H1 (cell line): ENCODE data around the gene MAML1. TPM values are rescaled to one million over a fixed set of nuclear protein-coding genes. Genes with fewer than 3 reads are reported as not detected.
A peak's percentile ranks its signal among the peaks of the same experiment; 100 is the strongest.

Source experiments
- CTCF ChIA-PET: fragments of 300-600 bp; sonication (Branson Sonifier 250); formaldehyde crosslinking; loops from one replicate; lab custom pipeline; 2021; ENCODE audit not compliant: partially characterized antibody; lab: Charles Lee
- POLR2A ChIA-PET: fragments of 300-600 bp; sonication (Branson Sonifier 250); formaldehyde crosslinking; loops from one replicate; lab custom pipeline; 2021; ENCODE audit warnings: inconsistent platforms; ENCODE audit not compliant: partially characterized antibody; lab: Charles Lee
- DNase-seq, 2 experiments: peaks; one replicate each; pipeline versions ENCODE4 v3.0.0 to v3.0.0-alpha.2; 2010 to 2022; ENCODE audit warnings: low spot score in 2 of 2, low read depth in 1 of 2, mixed read lengths in 1 of 2
- FAIRE-seq: peaks from 2 replicates; lab custom pipeline; 2011; peaks lifted over from hg19 to GRCh38; lab: Jason Lieb, UNC
- H2AFZ ChIP-seq: 2 replicates; pipeline ENCODE4 v1.8.1; 2012; ENCODE audit warnings: low read length, inconsistent platforms
- H2AK5ac ChIP-seq: 2 replicates; pipeline ENCODE4 v1.6.1; 2013; ENCODE audit warnings: low read depth, low read length
- H2BK120ac ChIP-seq: replicated peaks from 2 replicates; pipeline ENCODE3; 2013; ENCODE audit warnings: low read depth, low read length, inconsistent platforms
- H2BK12ac ChIP-seq: 2 replicates; pipeline ENCODE4 v1.6.1; 2013; ENCODE audit warnings: low read depth, low read length
- H2BK15ac ChIP-seq: 2 replicates; pipeline ENCODE4 v1.6.1; 2013; ENCODE audit warnings: low read length
- H2BK20ac ChIP-seq: 2 replicates; pipeline ENCODE4 v1.6.1; 2013; ENCODE audit warnings: low read length
- H2BK5ac ChIP-seq: 2 replicates; pipeline ENCODE4 v1.6.1; 2013; ENCODE audit warnings: low read depth, low read length
- H3K14ac ChIP-seq: 2 replicates; pipeline ENCODE4 v1.6.1; 2013; ENCODE audit warnings: inconsistent platforms; ENCODE audit not compliant: insufficient read length
- H3K18ac ChIP-seq: 2 replicates; pipeline ENCODE4 v1.6.1; 2013; ENCODE audit warnings: low read length; ENCODE audit errors: extremely low read depth
- H3K23ac ChIP-seq: 2 replicates; pipeline ENCODE4 v1.6.1; 2013; ENCODE audit warnings: inconsistent platforms; ENCODE audit not compliant: insufficient read length
- H3K23me2 ChIP-seq: 2 replicates; pipeline ENCODE4 v1.6.1; 2013; ENCODE audit warnings: low read depth, low read length
- H3K27ac ChIP-seq: 2 replicates; pipeline ENCODE4 v1.6.1; 2011; ENCODE audit warnings: low read depth, low read length, inconsistent platforms
- H3K27me3 ChIP-seq, 4 experiments: replicated peaks in 1 of 4; 1 replicate in 1 of 4; 2 replicates in 3 of 4; pipeline versions ENCODE4 v1.6.1 to v1.8.1; 2011 to 2013; ENCODE audit warnings: low read length in 3 of 4, mild to moderate bottlenecking in 3 of 4, inconsistent platforms in 2 of 4, mixed read lengths in 2 of 4, moderate library complexity in 1 of 4; ENCODE audit not compliant: control insufficient read depth in 3 of 4, insufficient read depth in 3 of 4; ENCODE audit errors: extremely low read depth in 1 of 4
- H3K36me3 ChIP-seq, 4 experiments: 2 replicates each; pipeline versions ENCODE4 v1.6.1 to v1.8.1; 2011 to 2013; ENCODE audit warnings: mild to moderate bottlenecking in 4 of 4, low read length in 3 of 4, moderate library complexity in 2 of 4, control low read depth in 1 of 4, inconsistent platforms in 1 of 4; ENCODE audit not compliant: insufficient read depth in 4 of 4, control insufficient read depth in 2 of 4
- H3K4ac ChIP-seq: replicated peaks from 2 replicates; pipeline ENCODE3; 2013; ENCODE audit warnings: low read length, low read depth, mixed read lengths, inconsistent platforms; ENCODE audit not compliant: insufficient read length
- H3K4me1 ChIP-seq, 4 experiments: replicated peaks in 1 of 4; 1 replicate in 1 of 4; 2 replicates in 3 of 4; pipeline versions ENCODE4 v1.6.1 to v1.8.1; 2011 to 2013; ENCODE audit warnings: low read length in 3 of 4, inconsistent platforms in 2 of 4, mixed read lengths in 1 of 4; ENCODE audit not compliant: insufficient read depth in 4 of 4, control insufficient read depth in 3 of 4
- H3K4me2 ChIP-seq, 2 experiments: 2 replicates each; pipeline versions ENCODE4 v1.6.1 to v1.8.1; 2011 to 2013; ENCODE audit warnings: low read depth in 2 of 2, low read length in 2 of 2, control low read depth in 1 of 2, inconsistent platforms in 1 of 2, mild to moderate bottlenecking in 1 of 2; ENCODE audit not compliant: insufficient read depth in 1 of 2
- H3K4me3 ChIP-seq, 4 experiments: fragments of 200-600, 300-600 bp in 1 of 4; sonication (generic), shearing (Covaris generic), sonication (Bioruptor Twin) in 1 of 4; 2 replicates each; pipeline versions ENCODE4 v1.5.1 to v1.8.1; 2011 to 2016; ENCODE audit warnings: low read length in 4 of 4, low read depth in 3 of 4, control low read depth in 2 of 4, inconsistent platforms in 2 of 4, mild to moderate bottlenecking in 2 of 4, mixed read lengths in 1 of 4, moderate library complexity in 1 of 4; ENCODE audit not compliant: insufficient read depth in 2 of 4; ENCODE audit errors: extremely low read depth in 1 of 4
- H3K56ac ChIP-seq: replicated peaks from 2 replicates; pipeline ENCODE3; 2013; ENCODE audit warnings: low read depth, mild to moderate bottlenecking, mixed read lengths, low read length, inconsistent platforms; ENCODE audit not compliant: insufficient read length
- H3K79me1 ChIP-seq: 2 replicates; pipeline ENCODE4 v1.6.1; 2013; ENCODE audit warnings: low read depth, low read length, control low read depth
- H3K79me2 ChIP-seq, 2 experiments: 2 replicates each; pipeline versions ENCODE4 v1.6.1 to v1.8.1; 2012 to 2013; ENCODE audit warnings: low read length in 2 of 2, mild to moderate bottlenecking in 2 of 2, inconsistent platforms in 1 of 2; ENCODE audit not compliant: insufficient read depth in 2 of 2, control insufficient read depth in 1 of 2
- H3K9ac ChIP-seq, 4 experiments: replicated peaks in 1 of 4; 1 replicate in 1 of 4; 2 replicates in 3 of 4; pipeline versions ENCODE4 v1.6.1 to v1.8.1; 2011 to 2013; ENCODE audit warnings: low read depth in 3 of 4, low read length in 3 of 4, control low read depth in 2 of 4, mild to moderate bottlenecking in 2 of 4, moderate library complexity in 2 of 4, inconsistent platforms in 1 of 4; ENCODE audit errors: extremely low read depth in 1 of 4
- H3K9me3 ChIP-seq, 2 experiments: 2 replicates each; pipeline versions ENCODE4 v1.6.1 to v1.8.1; 2012 to 2013; ENCODE audit warnings: mild to moderate bottlenecking in 2 of 2, moderate library complexity in 2 of 2, control low read depth in 1 of 2, inconsistent platforms in 1 of 2, low read depth in 1 of 2, low read length in 1 of 2, mixed read lengths in 1 of 2; ENCODE audit not compliant: insufficient read depth in 2 of 2
- H4K20me1 ChIP-seq, 2 experiments: replicated peaks in 1 of 2; 2 replicates each; pipeline versions ENCODE3 to v1.8.1; 2011 to 2013; ENCODE audit warnings: inconsistent platforms in 2 of 2, low read length in 2 of 2, mild to moderate bottlenecking in 1 of 2; ENCODE audit not compliant: insufficient read depth in 2 of 2, control insufficient read depth in 1 of 2
- H4K5ac ChIP-seq: 2 replicates; pipeline ENCODE4 v1.6.1; 2013; ENCODE audit warnings: low read length, low read depth, mixed read lengths, inconsistent platforms; ENCODE audit not compliant: insufficient read length
- H4K8ac ChIP-seq: 2 replicates; pipeline ENCODE4 v1.8.0; 2013; ENCODE audit warnings: mild to moderate bottlenecking, moderate library complexity, low read length, inconsistent platforms; ENCODE audit not compliant: insufficient read depth; ENCODE audit errors: extremely low read depth
- H4K91ac ChIP-seq: replicated peaks from 2 replicates; pipeline ENCODE3; 2013; ENCODE audit warnings: low read length, mixed read lengths, inconsistent platforms; ENCODE audit not compliant: insufficient read length
- ASH2L ChIP-seq: fragments of 200-600, 300-600 bp; sonication (generic); IDR thresholded peaks from one replicate; pipeline ENCODE4 v1.7.1; 2017; ENCODE audit warnings: low read length
- BACH1 ChIP-seq: IDR thresholded peaks from 2 replicates; pipeline ENCODE4 v1.6.1; 2012; ENCODE audit warnings: low read length, improper control_type of control experiment
- BCL11A ChIP-seq, 2 experiments: IDR thresholded peaks; one replicate each; pipeline ENCODE4 v1.6.1; 2011; ENCODE audit warnings: low read depth in 2 of 2, low read length in 2 of 2, mild to moderate bottlenecking in 2 of 2
- BRCA1 ChIP-seq: IDR thresholded peaks from 2 replicates; pipeline ENCODE4 v1.6.1; 2012; ENCODE audit warnings: low read depth, low read length, improper control_type of control experiment
- CBX5 ChIP-seq: fragments of 300-800, 300-1000 bp; sonication (generic); IDR thresholded peaks from 2 replicates; pipeline ENCODE4 v1.7.1; 2016; ENCODE audit warnings: antibody characterized with exemption, low read length, low read depth
- FOSL1 ChIP-seq: IDR thresholded peaks from 2 replicates; pipeline ENCODE4 v1.6.1; 2011; ENCODE audit warnings: mild to moderate bottlenecking, low read depth, low read length, moderate library complexity; ENCODE audit not compliant: insufficient read depth
- JUN ChIP-seq: IDR thresholded peaks from 2 replicates; pipeline ENCODE4 v1.6.1; 2011; ENCODE audit warnings: low read depth, mild to moderate bottlenecking, improper control_type of control experiment, low read length
- KDM4A ChIP-seq: IDR thresholded peaks from one replicate; pipeline ENCODE4 v1.7.1; 2012; ENCODE audit warnings: low read depth, mild to moderate bottlenecking, moderate library complexity, low read length, inconsistent platforms; ENCODE audit not compliant: severe bottlenecking
- POU5F1 ChIP-seq: IDR thresholded peaks from 2 replicates; pipeline ENCODE4 v1.6.1; 2011; ENCODE audit warnings: low read depth, mild to moderate bottlenecking, low read length, moderate library complexity
- RFX5 ChIP-seq: IDR thresholded peaks from 2 replicates; pipeline ENCODE4 v1.6.1; 2011; ENCODE audit warnings: low read depth, low read length, improper control_type of control experiment, borderline replicate concordance
- SP2 ChIP-seq: IDR thresholded peaks from 2 replicates; pipeline ENCODE4 v1.6.1; 2012; ENCODE audit warnings: mild to moderate bottlenecking, low read length, inconsistent platforms
- SRF ChIP-seq: IDR thresholded peaks from 2 replicates; pipeline ENCODE4 v1.6.1; 2011; ENCODE audit warnings: mild to moderate bottlenecking, low read depth, low read length, moderate library complexity
- YY1 ChIP-seq: IDR thresholded peaks from 2 replicates; pipeline ENCODE4 v1.6.1; 2011; ENCODE audit warnings: low read depth, mild to moderate bottlenecking, low read length
- ZNF274 ChIP-seq: IDR thresholded peaks from 2 replicates; pipeline ENCODE4 v1.7.0; 2012; ENCODE audit warnings: low read length, borderline replicate concordance; ENCODE audit errors: extremely low read depth
- WGBS, 2 experiments: shearing (Covaris generic) in 1 of 2; methylation state at CpG; one replicate each; pipeline versions ENCODE4 v1.1.6 to v1.1.7; 2013 to 2015; ENCODE audit warnings: low lambda C conversion rate in 2 of 2, mixed read lengths in 2 of 2, inconsistent platforms in 1 of 2, low coverage in 1 of 2, missing lambda C conversion rate in 1 of 2; ENCODE audit not compliant: insufficient replicate concordance in 2 of 2, insufficient coverage in 1 of 2, insufficient read length in 1 of 2; ENCODE audit errors: extremely low coverage in 1 of 2, missing lambda C conversion rate in 1 of 2; 5-methylcytosine and 5-hydroxymethylcytosine counted together
- polyA plus RNA-seq, 7 experiments: library from polyadenylated mRNA; depleted of rRNA in 3 of 7; stranded (reverse) in 5 of 7; unstranded in 2 of 7; fragments of >200 nt in 5 of 7; fragments of 200-250 nt in 2 of 7; gene quantifications; 1 replicate in 5 of 7; 2 replicates in 1 of 7; 4 replicates in 1 of 7; pipeline versions ENCODE4 v1.2.1 to v1.2.3, GENCODE V29; 2011 to 2013; ENCODE audit warnings: missing spikeins in 2 of 7, mixed read lengths in 2 of 7
- total RNA-seq: library from RNA; stranded (reverse); fragmentation: NEBNext Ultra II Directional; extraction: Animal tissue kit (Norgen Biotek cat#: 25700); gene quantifications from 2 replicates; pipeline ENCODE4 v1.2.1, GENCODE V29; 2021

The MAML1 gene
- total and polyA plus RNA-seq, 2 of the 8 experiments (the other 6 are each of a cell fraction or from before 2014, with no cell fraction given) = 17.1 to 41.9 TPM

GRCh38 chr5:179800071-179800695 lies 67.6 kb downstream of the MAML1 start:
- Histone ChIP-seq H2AFZ (no peak overlapping the region), H2BK15ac (no peak overlapping the region), H2BK5ac (no peak overlapping the region; the same call in 1 of the 2 replicates), H2AK5ac (no peak overlapping the region), H3K4me1 (peaks cover 0 to 30% (median 29%) of the 10 kb centered on the region in 4 experiments; a peak in 6 of 7 replicates), H2BK120ac (no peak overlapping the region), H2BK20ac (no peak overlapping the region), H3K4me3 (no peak overlapping the region), H3K27ac (no peak overlapping the region), H3K18ac (no peak overlapping the region), H3K23ac (no peak overlapping the region), H4K20me1 (peaks cover 12 to 33% of the 10 kb centered on the region in 2 experiments), H3K36me3 (peaks cover 12 to 31% (median 27%) of the 10 kb centered on the region in 4 experiments), H3K23me2 (peaks cover 4% of the 10 kb centered on the region), H4K5ac (no peak overlapping the region), H4K8ac (peak overlapping the region; percentile 36; the same call in 1 of the 2 replicates), H3K9me3 (no peaks in the 10 kb centered on the region), H3K9ac (no peak overlapping the region), H3K27me3 (no peaks in the 10 kb centered on the region), H3K79me2 (peaks cover 0 to 17% of the 10 kb centered on the region in 2 experiments; a peak in 2 of 4 replicates), H3K56ac (no peak overlapping the region), H3K4me2 (no peak overlapping the region), H4K91ac (no peak overlapping the region), H3K79me1 (peaks cover 8% of the 10 kb centered on the region), H3K4ac (no peak overlapping the region), H2BK12ac (no peak overlapping the region), H3K14ac (no peak overlapping the region)
- WGBS, 2 experiments = 94% methylated on average over 21 of the region's 21 CpGs; no CpG with 5 or more reads in 1 of the 2 experiments
- ChIA-PET CTCF (interaction anchor here (0.9 to 1.5 kb wide), 5 partner anchors 23 to 46 kb away, joined by 3 to 5 read pairs (median 3); no protein-coding TSS in a partner anchor), POLR2A (interaction anchor here (0.5 to 16.9 kb wide), 4 partner anchors 9 to 31 kb away, joined by 3 to 207 read pairs (median 3); partner anchors contain the start of gene SQSTM1)
- DNase-seq (no peak), FAIRE-seq (no peak)
- TF ChIP-seq KDM4A (no peak), ASH2L (no peak), JUN (no peak), ZNF274 (no peak), RFX5 (no peak), FOSL1 (no peak), BACH1 (no peak), CBX5 (no peak), POU5F1 (no peak), SRF (no peak), BCL11A (IDR thresholded peaks at IDR 0.05; ENCODE audit: low read depth in 2 of 2, low read length in 2 of 2) (no peak), BRCA1 (no peak), SP2 (no peak), YY1 (no peak)
